ENCODE measurements around the gene IL10RB. TPM values are rescaled to one million over a fixed set of nuclear protein-coding genes. Genes with fewer than 3 reads are reported as not detected.

The IL10RB gene
- total and polyA plus RNA-seq, 2 of the 13 experiments (the other 11 are each of a cell fraction or from before 2014, with no cell fraction given), result 17.4 to 18.2 TPM

DNA sequence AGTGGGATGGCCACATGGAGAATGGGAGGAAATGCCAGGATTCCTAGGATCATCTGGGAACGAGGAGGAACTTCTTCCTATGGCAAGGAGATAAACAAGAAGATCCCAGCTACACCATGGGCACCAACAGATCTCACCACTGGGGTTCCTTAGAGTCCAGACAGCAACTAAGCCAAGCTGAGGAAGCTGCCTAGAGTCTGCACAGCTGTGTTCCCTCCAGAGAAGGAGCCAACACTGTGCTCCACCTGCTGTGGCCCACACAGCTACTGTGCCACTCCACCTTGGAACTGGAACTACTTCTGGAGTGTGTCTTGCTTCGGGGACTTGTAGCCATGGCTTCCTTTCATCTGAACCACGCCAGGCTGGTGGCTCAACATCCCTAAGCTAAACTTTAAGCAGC is 64.6 kb downstream of the IL10RB start:
- intact Hi-C loops (cut with micrococcal nuclease; ENCODE audit: unreplicated experiment), result no loop called here
- CTCF ChIA-PET (ENCODE audit: low intra/inter-chr PET ratio, low total read pairs), result no interaction called here
- POLR2A ChIA-PET, result interaction anchor here (1.2 kb wide), 1 partner anchor 149 kb away, joined by 3 read pairs; the partner anchor contains the start of gene TMEM50B
- TF ChIP-seq, protein P1, sequence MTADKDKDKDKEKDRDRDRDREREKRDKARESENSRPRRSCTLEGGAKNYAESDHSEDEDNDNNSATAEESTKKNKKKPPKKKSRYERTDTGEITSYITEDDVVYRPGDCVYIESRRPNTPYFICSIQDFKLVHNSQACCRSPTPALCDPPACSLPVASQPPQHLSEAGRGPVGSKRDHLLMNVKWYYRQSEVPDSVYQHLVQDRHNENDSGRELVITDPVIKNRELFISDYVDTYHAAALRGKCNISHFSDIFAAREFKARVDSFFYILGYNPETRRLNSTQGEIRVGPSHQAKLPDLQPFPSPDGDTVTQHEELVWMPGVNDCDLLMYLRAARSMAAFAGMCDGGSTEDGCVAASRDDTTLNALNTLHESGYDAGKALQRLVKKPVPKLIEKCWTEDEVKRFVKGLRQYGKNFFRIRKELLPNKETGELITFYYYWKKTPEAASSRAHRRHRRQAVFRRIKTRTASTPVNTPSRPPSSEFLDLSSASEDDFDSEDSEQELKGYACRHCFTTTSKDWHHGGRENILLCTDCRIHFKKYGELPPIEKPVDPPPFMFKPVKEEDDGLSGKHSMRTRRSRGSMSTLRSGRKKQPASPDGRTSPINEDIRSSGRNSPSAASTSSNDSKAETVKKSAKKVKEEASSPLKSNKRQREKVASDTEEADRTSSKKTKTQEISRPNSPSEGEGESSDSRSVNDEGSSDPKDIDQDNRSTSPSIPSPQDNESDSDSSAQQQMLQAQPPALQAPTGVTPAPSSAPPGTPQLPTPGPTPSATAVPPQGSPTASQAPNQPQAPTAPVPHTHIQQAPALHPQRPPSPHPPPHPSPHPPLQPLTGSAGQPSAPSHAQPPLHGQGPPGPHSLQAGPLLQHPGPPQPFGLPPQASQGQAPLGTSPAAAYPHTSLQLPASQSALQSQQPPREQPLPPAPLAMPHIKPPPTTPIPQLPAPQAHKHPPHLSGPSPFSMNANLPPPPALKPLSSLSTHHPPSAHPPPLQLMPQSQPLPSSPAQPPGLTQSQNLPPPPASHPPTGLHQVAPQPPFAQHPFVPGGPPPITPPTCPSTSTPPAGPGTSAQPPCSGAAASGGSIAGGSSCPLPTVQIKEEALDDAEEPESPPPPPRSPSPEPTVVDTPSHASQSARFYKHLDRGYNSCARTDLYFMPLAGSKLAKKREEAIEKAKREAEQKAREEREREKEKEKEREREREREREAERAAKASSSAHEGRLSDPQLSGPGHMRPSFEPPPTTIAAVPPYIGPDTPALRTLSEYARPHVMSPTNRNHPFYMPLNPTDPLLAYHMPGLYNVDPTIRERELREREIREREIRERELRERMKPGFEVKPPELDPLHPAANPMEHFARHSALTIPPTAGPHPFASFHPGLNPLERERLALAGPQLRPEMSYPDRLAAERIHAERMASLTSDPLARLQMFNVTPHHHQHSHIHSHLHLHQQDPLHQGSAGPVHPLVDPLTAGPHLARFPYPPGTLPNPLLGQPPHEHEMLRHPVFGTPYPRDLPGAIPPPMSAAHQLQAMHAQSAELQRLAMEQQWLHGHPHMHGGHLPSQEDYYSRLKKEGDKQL (CRISPR knock-in tag; IDR thresholded peaks at IDR 0.05; ENCODE audit: low read depth), result no peak
- TF ChIP-seq HMG20B (CRISPR knock-in tag; conservative IDR thresholded peaks at IDR 0.05) (no peak), ZNF713 (CRISPR knock-in tag; IDR thresholded peaks at IDR 0.05) (no peak), ZBTB38 (CRISPR knock-in tag; IDR thresholded peaks at IDR 0.05) (no peak), ZNF569 (CRISPR knock-in tag; IDR thresholded peaks at IDR 0.05; ENCODE audit: borderline replicate concordance) (no peak), ZSCAN12 (CRISPR knock-in tag; IDR thresholded peaks at IDR 0.05) (no peak)
- TF ChIP-seq, protein P2, sequence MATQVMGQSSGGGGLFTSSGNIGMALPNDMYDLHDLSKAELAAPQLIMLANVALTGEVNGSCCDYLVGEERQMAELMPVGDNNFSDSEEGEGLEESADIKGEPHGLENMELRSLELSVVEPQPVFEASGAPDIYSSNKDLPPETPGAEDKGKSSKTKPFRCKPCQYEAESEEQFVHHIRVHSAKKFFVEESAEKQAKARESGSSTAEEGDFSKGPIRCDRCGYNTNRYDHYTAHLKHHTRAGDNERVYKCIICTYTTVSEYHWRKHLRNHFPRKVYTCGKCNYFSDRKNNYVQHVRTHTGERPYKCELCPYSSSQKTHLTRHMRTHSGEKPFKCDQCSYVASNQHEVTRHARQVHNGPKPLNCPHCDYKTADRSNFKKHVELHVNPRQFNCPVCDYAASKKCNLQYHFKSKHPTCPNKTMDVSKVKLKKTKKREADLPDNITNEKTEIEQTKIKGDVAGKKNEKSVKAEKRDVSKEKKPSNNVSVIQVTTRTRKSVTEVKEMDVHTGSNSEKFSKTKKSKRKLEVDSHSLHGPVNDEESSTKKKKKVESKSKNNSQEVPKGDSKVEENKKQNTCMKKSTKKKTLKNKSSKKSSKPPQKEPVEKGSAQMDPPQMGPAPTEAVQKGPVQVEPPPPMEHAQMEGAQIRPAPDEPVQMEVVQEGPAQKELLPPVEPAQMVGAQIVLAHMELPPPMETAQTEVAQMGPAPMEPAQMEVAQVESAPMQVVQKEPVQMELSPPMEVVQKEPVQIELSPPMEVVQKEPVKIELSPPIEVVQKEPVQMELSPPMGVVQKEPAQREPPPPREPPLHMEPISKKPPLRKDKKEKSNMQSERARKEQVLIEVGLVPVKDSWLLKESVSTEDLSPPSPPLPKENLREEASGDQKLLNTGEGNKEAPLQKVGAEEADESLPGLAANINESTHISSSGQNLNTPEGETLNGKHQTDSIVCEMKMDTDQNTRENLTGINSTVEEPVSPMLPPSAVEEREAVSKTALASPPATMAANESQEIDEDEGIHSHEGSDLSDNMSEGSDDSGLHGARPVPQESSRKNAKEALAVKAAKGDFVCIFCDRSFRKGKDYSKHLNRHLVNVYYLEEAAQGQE (IDR thresholded peaks at IDR 0.05; ENCODE audit: borderline replicate concordance in 1 of 2, low read depth in 1 of 2, low read length in 2 of 2), result no peak
- TF ChIP-seq, protein P3, sequence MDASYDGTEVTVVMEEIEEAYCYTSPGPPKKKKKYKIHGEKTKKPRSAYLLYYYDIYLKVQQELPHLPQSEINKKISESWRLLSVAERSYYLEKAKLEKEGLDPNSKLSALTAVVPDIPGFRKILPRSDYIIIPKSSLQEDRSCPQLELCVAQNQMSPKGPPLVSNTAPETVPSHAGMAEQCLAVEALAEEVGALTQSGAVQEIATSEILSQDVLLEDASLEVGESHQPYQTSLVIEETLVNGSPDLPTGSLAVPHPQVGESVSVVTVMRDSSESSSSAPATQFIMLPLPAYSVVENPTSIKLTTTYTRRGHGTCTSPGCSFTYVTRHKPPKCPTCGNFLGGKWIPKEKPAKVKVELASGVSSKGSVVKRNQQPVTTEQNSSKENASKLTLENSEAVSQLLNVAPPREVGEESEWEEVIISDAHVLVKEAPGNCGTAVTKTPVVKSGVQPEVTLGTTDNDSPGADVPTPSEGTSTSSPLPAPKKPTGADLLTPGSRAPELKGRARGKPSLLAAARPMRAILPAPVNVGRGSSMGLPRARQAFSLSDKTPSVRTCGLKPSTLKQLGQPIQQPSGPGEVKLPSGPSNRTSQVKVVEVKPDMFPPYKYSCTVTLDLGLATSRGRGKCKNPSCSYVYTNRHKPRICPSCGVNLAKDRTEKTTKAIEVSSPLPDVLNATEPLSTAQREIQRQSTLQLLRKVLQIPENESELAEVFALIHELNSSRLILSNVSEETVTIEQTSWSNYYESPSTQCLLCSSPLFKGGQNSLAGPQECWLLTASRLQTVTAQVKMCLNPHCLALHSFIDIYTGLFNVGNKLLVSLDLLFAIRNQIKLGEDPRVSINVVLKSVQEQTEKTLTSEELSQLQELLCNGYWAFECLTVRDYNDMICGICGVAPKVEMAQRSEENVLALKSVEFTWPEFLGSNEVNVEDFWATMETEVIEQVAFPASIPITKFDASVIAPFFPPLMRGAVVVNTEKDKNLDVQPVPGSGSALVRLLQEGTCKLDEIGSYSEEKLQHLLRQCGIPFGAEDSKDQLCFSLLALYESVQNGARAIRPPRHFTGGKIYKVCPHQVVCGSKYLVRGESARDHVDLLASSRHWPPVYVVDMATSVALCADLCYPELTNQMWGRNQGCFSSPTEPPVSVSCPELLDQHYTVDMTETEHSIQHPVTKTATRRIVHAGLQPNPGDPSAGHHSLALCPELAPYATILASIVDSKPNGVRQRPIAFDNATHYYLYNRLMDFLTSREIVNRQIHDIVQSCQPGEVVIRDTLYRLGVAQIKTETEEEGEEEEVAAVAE (CRISPR knock-in tag; IDR thresholded peaks at IDR 0.05; ENCODE audit: borderline replicate concordance), result no peak
- TF ChIP-seq, protein P4, sequence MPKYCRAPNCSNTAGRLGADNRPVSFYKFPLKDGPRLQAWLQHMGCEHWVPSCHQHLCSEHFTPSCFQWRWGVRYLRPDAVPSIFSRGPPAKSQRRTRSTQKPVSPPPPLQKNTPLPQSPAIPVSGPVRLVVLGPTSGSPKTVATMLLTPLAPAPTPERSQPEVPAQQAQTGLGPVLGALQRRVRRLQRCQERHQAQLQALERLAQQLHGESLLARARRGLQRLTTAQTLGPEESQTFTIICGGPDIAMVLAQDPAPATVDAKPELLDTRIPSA (CRISPR knock-in tag; IDR thresholded peaks at IDR 0.05; ENCODE audit: borderline replicate concordance), result no peak

More for the DNA sequence above, 64.6 kb downstream of the IL10RB start:
- in situ Hi-C loops (cut with HindIII; ENCODE audit: extremely low pct_ligation_motif_present, low pct_unique_long_range_greater_than_20kb), result no loop called here
- no peak overlapping the region for H2AFZ ChIP-seq (ENCODE audit: low read length)
- ATAC-seq, result no peak
- H3K27ac ChIP-seq (ENCODE audit: extremely low read length, insufficient read depth, low read length), result no peak overlapping the region
- H3K4me3 ChIP-seq (replicated peaks in 1 of 3; ENCODE audit: insufficient read depth in 1 of 3, low read depth in 2 of 3, low read length in 3 of 3), result no peak overlapping the region
- peaks cover 13% of the 10 kb centered on the region for H3K9me3 ChIP-seq (ENCODE audit: low read length)
- no TSS peak for BruUV-seq (replicated peaks)
- no peak for FAIRE-seq
- WGBS (ENCODE audit: low lambda C conversion rate), result 90% methylated on average over 3 of the region's 3 CpGs
- H3K4me2 ChIP-seq (ENCODE audit: low read depth, low read length), result no peak overlapping the region
- no peak overlapping the region for H3K9ac ChIP-seq (ENCODE audit: insufficient read depth, low read depth, low read length)
- H3K27me3 ChIP-seq (ENCODE audit: control insufficient read depth in 1 of 2, insufficient read depth in 2 of 2, low read length in 2 of 2), result no peaks in the 10 kb centered on the region
- no peaks in the 10 kb centered on the region for H4K20me1 ChIP-seq (ENCODE audit: insufficient read depth, low read length)
- peaks cover 39% of the 10 kb centered on the region for H3K79me2 ChIP-seq (ENCODE audit: insufficient read depth, low read length)
- no peak for DNase-seq (ENCODE audit: low spot score)
- peaks cover 6 to 16% of the 10 kb centered on the region in 2 experiments for H3K36me3 ChIP-seq (replicated peaks in 1 of 2; ENCODE audit: control insufficient read depth in 1 of 2, insufficient read depth in 2 of 2, low read length in 2 of 2)
- peaks cover 27% of the 10 kb centered on the region for H3K4me1 ChIP-seq (ENCODE audit: insufficient read depth, low read length)
